AG09319 (cell line): Measurements from ENCODE around the gene ZNF451.

Source experiments
- DNase-seq: peaks from one replicate; pipeline ENCODE4 v3.0.0-alpha.2; 2010; ENCODE audit warnings: low read depth; ENCODE audit errors: extremely low read depth
- CTCF ChIP-seq: IDR thresholded peaks from 2 replicates; pipeline ENCODE4 v1.5.1; 2011; ENCODE audit warnings: low read depth, mild to moderate bottlenecking, inconsistent platforms, low read length, moderate library complexity

ZNF451 gene

GRCh38 chr6:57116776-57117175 lies 26.8 kb downstream of the ZNF451 start:
- no peak for TF ChIP-seq CTCF
- DNase-seq = no peak

- DNase-seq = no peak
- TF ChIP-seq CTCF = no peak
Observed at GRCh38 chr6:57117796-57118195, 27.8 kb downstream of the ZNF451 start.

- TF ChIP-seq CTCF = no peak
- no peak for DNase-seq
Observed at GRCh38 chr6:57123111-57123510, 33.1 kb downstream of the ZNF451 start.

- TF ChIP-seq CTCF = no peak
- no peak for DNase-seq
Observed at GRCh38 chr6:57127763-57128162, 37.8 kb downstream of the ZNF451 start.

- no peak for DNase-seq
- TF ChIP-seq CTCF = no peak
Observed at GRCh38 chr6:57130661-57131177, 40.7 kb downstream of the ZNF451 start.

- no peak for TF ChIP-seq CTCF
- no peak for DNase-seq
Observed at GRCh38 chr6:57134954-57135353, 45.0 kb downstream of the ZNF451 start.

- peak; percentile 15 for DNase-seq
- no peak for TF ChIP-seq CTCF
Observed at GRCh38 chr6:57135885-57136284, 45.9 kb downstream of the ZNF451 start.
